Measurements from ENCODE around the gene ZNF555.

- TF ChIP-seq CTCF (IDR thresholded peaks at IDR 0.05 in 2 of 3, conservative IDR thresholded peaks at IDR 0.05 in 1 of 3; ENCODE audit: control insufficient read depth in 2 of 3, extremely low read depth in 1 of 3, insufficient read depth in 1 of 3, low read depth in 3 of 3, low read length in 3 of 3) (no peak), SMAD1 (IDR thresholded peaks at IDR 0.05; ENCODE audit: low read depth, partially characterized antibody) (no peak), ASH2L (IDR thresholded peaks at IDR 0.05; ENCODE audit: borderline replicate concordance, low read depth) (no peak), RELA (IDR thresholded peaks at IDR 0.05; ENCODE audit: borderline replicate concordance, partially characterized antibody) (no peak), BRCA1 (IDR thresholded peaks at IDR 0.05; ENCODE audit: low read depth, low read length) (no peak)
Observed at GRCh38 chr19:2900296-2901252, 59.3 kb downstream of the ZNF555 start, which contains the start of gene ZNF57.
